Measurements from ENCODE around the gene PEX1.
"Not testable (repeated sequence)": the region's sequence is repeated elsewhere in the genome, so short reads cannot be mapped to it uniquely, and the experiment has no call there.

Gene PEX1

GRCh38 chr7:92503767-92504166 is 24.6 kb downstream of the PEX1 start:
- ATAC-seq, result no peak

GRCh38 chr7:92498557-92498956 is 29.8 kb downstream of the PEX1 start:
- no peak for ATAC-seq

- ATAC-seq, result no peak
Measured at GRCh38 chr7:92496876-92497275, 31.4 kb downstream of the PEX1 start.

GRCh38 chr7:92489634-92490033 is 38.7 kb downstream of the PEX1 start:
- ATAC-seq, result no peak

- ATAC-seq, result no peak
Measured at GRCh38 chr7:92487804-92488203, 40.5 kb downstream of the PEX1 start.

- no peak for ATAC-seq
Measured at GRCh38 chr7:92485974-92486373, 42.3 kb downstream of the PEX1 start.

- ATAC-seq, result no peak
Measured at GRCh38 chr7:92485267-92485892, 42.9 kb downstream of the PEX1 start.

- ATAC-seq, result not testable (repeated sequence)
Measured at GRCh38 chr7:92484226-92484625, 44.1 kb downstream of the PEX1 start.

- ATAC-seq, result not testable (repeated sequence)
Measured at GRCh38 chr7:92483624-92484023, 44.7 kb downstream of the PEX1 start.

GRCh38 chr7:92479146-92479545 is 49.2 kb downstream of the PEX1 start:
- not testable (repeated sequence) for ATAC-seq

- ATAC-seq, result no peak
Measured at GRCh38 chr7:92478711-92479110, 49.6 kb downstream of the PEX1 start.

- no peak for ATAC-seq
Measured at GRCh38 chr7:92478095-92478494, 50.2 kb downstream of the PEX1 start.

- ATAC-seq, result not testable (repeated sequence)
Measured at GRCh38 chr7:92477681-92478080, 50.6 kb downstream of the PEX1 start, which contains the start of gene ERVW-1. ERVW-1 (minus strand) TSS chr7:92477946; CDS start chr7:92470381, 7,565 bp downstream.

GRCh38 chr7:92475851-92476590 is 52.3 kb downstream of the PEX1 start:
- not testable (repeated sequence) for ATAC-seq

- ATAC-seq, result not testable (repeated sequence)
Measured at GRCh38 chr7:92475261-92475770, 53.0 kb downstream of the PEX1 start.

GRCh38 chr7:92473989-92474388 is 54.3 kb downstream of the PEX1 start:
- not testable (repeated sequence) for ATAC-seq

- not testable (repeated sequence) for ATAC-seq
Measured at GRCh38 chr7:92468589-92468988, 59.7 kb downstream of the PEX1 start.

GRCh38 chr7:92466682-92467081 is 61.6 kb downstream of the PEX1 start:
- no peak for ATAC-seq

- ATAC-seq, result no peak
Measured at GRCh38 chr7:92464515-92464914, 63.8 kb downstream of the PEX1 start.

GRCh38 chr7:92462560-92462959 is 65.8 kb downstream of the PEX1 start:
- no peak for ATAC-seq

GRCh38 chr7:92461027-92462003 is 67.0 kb downstream of the PEX1 start:
- ATAC-seq, result peak in 1 of 2 donors; percentile 36

GRCh38 chr7:92460510-92460909 is 67.8 kb downstream of the PEX1 start:
- ATAC-seq, result no peak

- no peak for ATAC-seq
Measured at GRCh38 chr7:92460109-92460508, 68.2 kb downstream of the PEX1 start.
